Measurements from ENCODE around the gene AMBRA1. TPM values are rescaled to one million over a fixed set of nuclear protein-coding genes. Genes with fewer than 3 reads are reported as not detected.

Gene AMBRA1
- polyA plus RNA-seq, 1 experiment = 12.8 TPM

DNA sequence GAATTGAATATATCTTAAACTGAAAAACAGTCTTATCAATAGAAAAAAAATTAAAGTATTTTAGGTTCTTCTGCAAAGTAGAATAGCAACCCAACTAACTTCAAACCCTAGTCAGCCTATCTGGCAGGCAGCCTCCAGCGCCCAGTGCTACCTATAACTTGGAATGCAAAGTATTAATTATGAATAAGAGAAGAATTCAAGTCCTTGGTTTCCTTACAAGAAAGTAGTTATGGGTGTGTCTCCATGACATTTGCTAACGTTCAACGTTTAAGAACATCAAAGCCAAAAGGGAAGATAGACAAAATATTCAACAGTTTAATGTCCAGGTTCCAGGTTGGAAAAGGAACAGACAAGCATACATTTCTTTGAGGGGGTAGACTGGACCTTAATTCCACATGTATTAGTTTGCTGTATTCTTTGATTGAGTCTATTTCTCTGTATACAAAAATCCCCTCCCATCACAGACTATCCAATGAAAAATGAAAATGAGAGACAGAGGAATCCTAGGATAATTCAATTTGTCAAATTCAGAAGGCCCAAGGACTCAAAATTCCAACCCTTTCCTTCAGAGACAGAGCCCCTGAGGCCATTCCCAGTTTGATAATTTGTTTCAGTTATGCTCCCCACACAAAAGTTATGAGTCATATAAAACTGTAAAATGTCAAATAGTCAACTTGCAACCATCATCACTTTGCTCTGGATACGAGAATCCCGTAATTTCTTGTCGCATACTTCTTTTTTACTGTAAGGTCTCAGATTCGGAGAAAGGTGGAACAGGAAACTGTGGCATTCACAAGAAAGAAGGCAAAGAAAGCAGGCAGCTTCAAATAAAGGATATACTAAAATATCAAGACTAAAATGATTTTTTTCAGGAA, 118.5 kb downstream of the AMBRA1 start:
- POLR2A ChIA-PET = no interaction called here
- no peak for DNase-seq (ENCODE audit: low read depth)
- CTCF ChIA-PET = interaction anchor here (0.6 to 2.0 kb wide), 2 partner anchors 15 to 522 kb away, joined by 3 to 9 read pairs; no protein-coding TSS in a partner anchor
- Histone ChIP-seq H3K4me3 (ENCODE audit: low read depth, low read length) (no peak overlapping the region), H3K27me3 (ENCODE audit: control insufficient read depth, insufficient read depth, low read length) (no peaks in the 10 kb centered on the region), H3K36me3 (ENCODE audit: control insufficient read depth, insufficient read depth, low read length) (no peaks in the 10 kb centered on the region)
- TF ChIP-seq, protein P1, sequence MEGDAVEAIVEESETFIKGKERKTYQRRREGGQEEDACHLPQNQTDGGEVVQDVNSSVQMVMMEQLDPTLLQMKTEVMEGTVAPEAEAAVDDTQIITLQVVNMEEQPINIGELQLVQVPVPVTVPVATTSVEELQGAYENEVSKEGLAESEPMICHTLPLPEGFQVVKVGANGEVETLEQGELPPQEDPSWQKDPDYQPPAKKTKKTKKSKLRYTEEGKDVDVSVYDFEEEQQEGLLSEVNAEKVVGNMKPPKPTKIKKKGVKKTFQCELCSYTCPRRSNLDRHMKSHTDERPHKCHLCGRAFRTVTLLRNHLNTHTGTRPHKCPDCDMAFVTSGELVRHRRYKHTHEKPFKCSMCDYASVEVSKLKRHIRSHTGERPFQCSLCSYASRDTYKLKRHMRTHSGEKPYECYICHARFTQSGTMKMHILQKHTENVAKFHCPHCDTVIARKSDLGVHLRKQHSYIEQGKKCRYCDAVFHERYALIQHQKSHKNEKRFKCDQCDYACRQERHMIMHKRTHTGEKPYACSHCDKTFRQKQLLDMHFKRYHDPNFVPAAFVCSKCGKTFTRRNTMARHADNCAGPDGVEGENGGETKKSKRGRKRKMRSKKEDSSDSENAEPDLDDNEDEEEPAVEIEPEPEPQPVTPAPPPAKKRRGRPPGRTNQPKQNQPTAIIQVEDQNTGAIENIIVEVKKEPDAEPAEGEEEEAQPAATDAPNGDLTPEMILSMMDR (IDR thresholded peaks at IDR 0.05; ENCODE audit: insufficient read depth, low read depth, low read length) = no peak

DNA sequence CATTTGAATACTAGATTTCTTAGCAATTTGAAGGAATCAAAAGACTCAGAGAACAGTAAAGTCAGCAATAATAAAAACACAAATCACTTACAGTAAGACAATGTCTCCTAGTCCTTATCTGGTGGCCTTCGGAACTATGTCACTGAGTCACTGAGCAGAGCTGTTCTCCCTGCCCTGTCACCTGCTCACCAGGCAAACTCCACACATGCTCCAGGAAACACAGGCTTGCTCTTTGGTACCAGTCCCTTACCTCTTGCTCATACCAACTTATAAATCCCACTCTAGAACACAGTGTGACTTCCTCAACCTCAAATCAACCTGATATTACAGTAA, 121.2 kb downstream of the AMBRA1 start:
- no peak for DNase-seq (ENCODE audit: low read depth)
- CTCF ChIA-PET = no interaction called here
- POLR2A ChIA-PET = no interaction called here
- H3K36me3 ChIP-seq (ENCODE audit: control insufficient read depth, insufficient read depth, low read length) = no peaks in the 10 kb centered on the region; the same call in 1 of the 2 replicates
- TF ChIP-seq, protein P1 (IDR thresholded peaks at IDR 0.05; ENCODE audit: insufficient read depth, low read depth, low read length) = no peak
- H3K4me3 ChIP-seq (ENCODE audit: low read depth, low read length) = no peak overlapping the region
- no peaks in the 10 kb centered on the region for H3K27me3 ChIP-seq (ENCODE audit: control insufficient read depth, insufficient read depth, low read length)

DNA sequence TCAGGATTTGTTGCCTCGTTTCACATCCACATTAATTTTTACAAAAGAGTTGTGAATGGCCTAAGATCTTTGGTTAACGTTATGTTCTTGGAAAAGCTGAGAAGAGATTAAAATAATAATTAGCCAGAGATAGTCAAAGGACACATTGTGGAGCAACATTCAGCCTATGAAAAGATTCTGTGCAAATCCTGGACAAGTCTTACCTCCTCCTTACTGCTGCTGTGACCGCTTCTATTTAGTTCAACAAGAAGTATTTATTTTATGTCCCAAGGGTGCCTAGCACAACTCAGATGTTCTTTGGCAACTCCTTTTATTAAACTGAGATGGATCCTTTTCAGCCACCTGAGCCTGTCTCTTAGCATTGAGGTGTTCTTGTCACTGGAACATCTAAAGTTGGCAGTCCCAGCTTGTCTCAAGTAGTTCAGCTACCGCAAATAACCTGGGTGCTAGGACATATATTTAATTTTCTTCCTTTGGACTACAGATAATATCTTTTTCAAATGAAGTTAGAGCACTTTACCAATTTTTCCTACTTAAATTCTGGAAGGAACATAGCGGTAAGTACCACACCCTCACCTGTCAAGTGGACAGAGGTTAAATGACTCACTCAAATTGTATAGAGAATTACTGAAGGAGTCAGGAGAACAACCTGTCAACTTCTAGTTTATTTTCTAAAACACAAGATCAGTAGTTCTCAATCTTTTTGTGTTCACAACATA, 121.7 kb downstream of the AMBRA1 start:
- ChIA-PET POLR2A (no interaction called here), CTCF (interaction anchor here (0.7 kb wide), 1 partner anchor 21 kb away, joined by 3 read pairs; no protein-coding TSS in a partner anchor)
- no peaks in the 10 kb centered on the region; the same call in 1 of the 2 replicates for H3K36me3 ChIP-seq (ENCODE audit: control insufficient read depth, insufficient read depth, low read length)
- H3K27me3 ChIP-seq (ENCODE audit: control insufficient read depth, insufficient read depth, low read length) = no peaks in the 10 kb centered on the region
- DNase-seq (ENCODE audit: low read depth) = no peak
- no peak overlapping the region for H3K4me3 ChIP-seq (ENCODE audit: low read depth, low read length)
- TF ChIP-seq, protein P1 (IDR thresholded peaks at IDR 0.05; ENCODE audit: insufficient read depth, low read depth, low read length) = no peak

DNA sequence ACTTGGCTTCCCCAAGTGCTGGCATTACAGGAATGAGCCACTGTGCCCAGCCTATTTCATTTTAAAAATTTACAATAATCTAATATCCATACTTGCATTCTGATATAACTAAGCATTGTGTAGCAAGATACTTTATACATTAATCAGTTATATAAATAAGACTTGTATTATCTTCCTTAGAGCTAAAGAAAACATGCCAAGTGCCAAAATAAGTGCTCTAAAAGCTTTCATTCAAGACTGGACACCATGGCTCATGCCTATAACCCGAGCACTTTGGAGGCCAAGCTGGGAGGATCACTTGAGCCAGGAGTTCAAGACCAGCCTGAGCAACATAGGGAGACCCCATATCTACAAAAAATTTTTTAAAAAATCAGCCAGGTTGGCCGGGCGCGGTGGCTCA, 123.9 kb downstream of the AMBRA1 start:
- Histone ChIP-seq H3K36me3 (ENCODE audit: control insufficient read depth, insufficient read depth, low read length) (no peaks in the 10 kb centered on the region; the same call in 1 of the 2 replicates), H3K27me3 (ENCODE audit: control insufficient read depth, insufficient read depth, low read length) (no peaks in the 10 kb centered on the region), H3K4me3 (ENCODE audit: low read depth, low read length) (no peak overlapping the region)
- no peak for DNase-seq (ENCODE audit: low read depth)
- TF ChIP-seq, protein P1 (IDR thresholded peaks at IDR 0.05; ENCODE audit: insufficient read depth, low read depth, low read length) = no peak
- ChIA-PET CTCF (interaction anchor here (1.3 kb wide), 1 partner anchor 13 kb away, joined by 3 read pairs; no protein-coding TSS in a partner anchor), POLR2A (no interaction called here)

DNA sequence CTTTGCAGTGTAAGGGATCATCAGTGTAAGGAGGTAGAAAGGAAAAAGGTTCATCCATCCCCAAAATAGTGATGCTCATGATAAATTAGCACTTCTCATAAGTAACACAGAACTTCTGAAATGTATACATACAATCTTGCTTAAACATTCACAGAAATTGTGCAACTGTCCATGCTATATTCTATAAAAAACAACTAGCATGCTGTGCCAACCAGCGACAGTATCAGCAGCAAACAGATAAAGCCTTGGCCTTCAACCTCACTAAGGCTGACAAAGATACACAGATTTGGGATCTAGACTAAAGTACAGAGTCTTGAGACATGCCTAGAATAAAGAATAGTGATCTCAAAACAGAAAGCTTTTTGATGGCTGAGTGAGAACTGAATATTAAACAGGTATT, 128.1 kb downstream of the AMBRA1 start:
- ChIA-PET POLR2A (no interaction called here), CTCF (interaction anchor here (1.2 kb wide), 1 partner anchor 76 kb away, joined by 3 read pairs; no protein-coding TSS in a partner anchor)
- DNase-seq (ENCODE audit: low read depth) = no peak
- Histone ChIP-seq H3K27me3 (ENCODE audit: control insufficient read depth, insufficient read depth, low read length) (no peaks in the 10 kb centered on the region), H3K36me3 (ENCODE audit: control insufficient read depth, insufficient read depth, low read length) (no peaks in the 10 kb centered on the region; the same call in 1 of the 2 replicates), H3K4me3 (ENCODE audit: low read depth, low read length) (no peak overlapping the region)
- TF ChIP-seq, protein P1 (IDR thresholded peaks at IDR 0.05; ENCODE audit: insufficient read depth, low read depth, low read length) = no peak

All from BJ (cell line).